GM19043 (cell line): ENCODE measurements around the gene PTGDS.

Source experiments
- ATAC-seq: cut with Tn5 transposase; IDR thresholded peaks from one replicate; pipeline ENCODE4 v1.9.1; 2021; ENCODE audit warnings: low read depth; ENCODE audit not compliant: unreplicated experiment

Gene PTGDS

GRCh38 chr9:137019891-137020683 is 42.8 kb downstream of the PTGDS start:
- ATAC-seq = no peak

- no peak for ATAC-seq
Measured at GRCh38 chr9:137020771-137021567, 43.7 kb downstream of the PTGDS start.

DNA sequence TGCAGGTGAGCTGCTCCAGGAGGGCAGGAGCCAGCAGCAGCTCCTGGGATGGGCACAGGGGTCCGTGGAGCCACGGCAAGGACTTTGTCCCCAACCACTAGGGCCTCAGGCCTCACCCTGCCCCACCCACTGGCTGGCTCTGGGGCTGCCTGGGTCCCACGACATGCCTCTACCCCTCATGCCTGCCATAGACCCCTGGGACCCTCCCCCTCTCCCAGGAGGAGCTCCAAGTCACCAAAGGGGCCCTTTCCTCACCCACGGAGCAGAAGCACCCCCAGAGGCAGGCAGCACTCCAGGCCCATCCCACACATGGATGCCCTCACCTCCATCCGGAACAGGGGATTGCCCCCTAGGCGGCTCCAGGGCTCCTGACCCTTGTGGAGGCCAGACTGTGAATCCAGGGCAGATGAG is 44.3 kb downstream of the PTGDS start:
- no peak for ATAC-seq

GRCh38 chr9:137021979-137022661 is 44.8 kb downstream of the PTGDS start:
- ATAC-seq = no peak

GRCh38 chr9:137022662-137023008 is 45.3 kb downstream of the PTGDS start:
- ATAC-seq = no peak

DNA sequence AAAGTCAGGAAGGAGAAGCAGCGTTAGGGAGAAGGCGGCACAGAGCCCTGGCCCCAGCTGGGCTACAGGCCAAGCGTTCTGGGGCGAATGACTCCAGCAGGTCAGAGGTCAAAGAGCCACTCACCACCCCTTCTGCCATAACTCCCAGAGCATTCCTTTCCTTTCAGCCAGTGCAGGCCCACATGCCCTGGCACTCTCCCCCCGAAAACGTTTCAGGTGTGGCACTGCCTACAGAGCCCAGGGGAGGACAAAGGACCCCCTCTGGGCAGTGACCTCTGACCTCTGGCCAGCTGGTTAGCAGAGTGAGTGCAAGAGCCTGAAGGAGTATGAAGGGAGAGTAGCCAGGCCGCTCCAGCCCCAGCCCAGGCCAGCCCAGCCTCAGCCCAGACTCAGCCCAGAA is 45.9 kb downstream of the PTGDS start:
- no peak for ATAC-seq

GRCh38 chr9:137023583-137023991 is 46.3 kb downstream of the PTGDS start:
- ATAC-seq = no peak

- no peak for ATAC-seq
Measured at GRCh38 chr9:137025517-137025966, 48.2 kb downstream of the PTGDS start.

DNA sequence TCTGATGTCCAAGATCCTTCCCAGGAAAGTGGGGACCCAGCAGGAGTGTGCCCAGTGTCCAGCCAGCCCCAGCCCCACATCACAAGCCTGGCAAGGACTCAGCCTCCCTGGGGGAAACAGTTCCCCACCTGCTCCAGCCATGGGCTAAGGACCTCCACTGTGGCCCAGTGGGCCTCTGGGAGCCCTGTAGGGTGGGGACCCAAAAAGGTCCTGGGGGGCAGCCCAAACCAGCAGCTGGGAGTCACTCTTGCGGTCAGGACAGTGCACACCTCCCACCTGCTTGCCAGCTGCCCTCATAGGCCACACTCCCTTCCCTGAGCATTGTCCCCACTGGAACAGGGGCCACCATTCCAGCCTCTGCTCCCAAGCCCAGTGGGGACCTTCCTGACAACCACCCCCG is 49.1 kb downstream of the PTGDS start:
- no peak for ATAC-seq

- ATAC-seq = no peak
Measured at GRCh38 chr9:137026828-137027227, 49.5 kb downstream of the PTGDS start.

DNA sequence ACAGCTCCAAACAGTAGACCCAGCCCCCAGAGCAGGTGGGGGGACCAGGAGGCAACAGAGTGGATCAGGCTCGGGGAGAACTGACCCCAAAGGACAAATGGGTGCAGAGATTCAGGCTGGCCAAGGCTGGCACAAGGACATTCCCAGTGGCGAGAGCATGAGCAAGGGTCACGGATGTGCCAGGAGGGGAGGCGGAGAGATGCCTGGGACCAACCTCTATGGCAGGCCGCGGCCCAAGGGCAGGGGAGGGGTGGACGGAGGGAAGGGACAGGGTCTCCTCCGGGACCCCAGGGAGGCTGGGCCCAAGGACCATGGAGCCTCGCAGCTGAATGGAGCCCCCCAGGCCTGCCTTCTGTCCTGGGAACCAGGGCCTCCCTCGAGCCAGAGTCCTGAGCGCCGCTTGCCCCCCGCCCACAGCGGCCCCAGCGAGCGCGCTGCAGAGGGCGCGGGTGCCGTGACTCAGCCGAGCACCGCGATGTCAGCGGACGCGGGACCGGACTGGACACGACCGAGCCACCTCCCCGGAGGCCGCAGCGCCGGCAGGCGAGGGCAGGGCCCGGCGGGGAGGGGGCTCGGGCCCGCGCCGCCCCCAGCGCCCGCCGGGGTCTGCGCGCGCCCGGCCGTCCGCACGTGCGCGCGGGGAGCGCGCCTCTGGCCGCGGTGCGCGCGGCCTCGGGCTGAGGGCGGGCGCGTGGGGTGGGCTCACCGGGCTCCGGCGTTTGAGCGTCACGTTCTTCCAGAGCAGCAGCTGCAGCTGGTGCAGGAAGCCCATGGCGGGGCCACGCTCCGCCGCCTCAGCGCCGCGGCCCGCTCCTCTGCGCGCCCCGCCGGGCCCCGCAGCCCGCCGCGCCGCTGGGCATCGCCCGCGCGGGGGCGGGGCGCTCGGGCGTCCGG is 50.3 kb downstream of the PTGDS start, which contains the start of gene ABCA2:
ABCA2 (minus strand) TSS at position 869 of the 894 bp plus-strand sequence; CDS start at position 772, 97 bp downstream.
- ATAC-seq = no peak

GRCh38 chr9:137028263-137029057 is 51.2 kb downstream of the PTGDS start:
- ATAC-seq = no peak

DNA sequence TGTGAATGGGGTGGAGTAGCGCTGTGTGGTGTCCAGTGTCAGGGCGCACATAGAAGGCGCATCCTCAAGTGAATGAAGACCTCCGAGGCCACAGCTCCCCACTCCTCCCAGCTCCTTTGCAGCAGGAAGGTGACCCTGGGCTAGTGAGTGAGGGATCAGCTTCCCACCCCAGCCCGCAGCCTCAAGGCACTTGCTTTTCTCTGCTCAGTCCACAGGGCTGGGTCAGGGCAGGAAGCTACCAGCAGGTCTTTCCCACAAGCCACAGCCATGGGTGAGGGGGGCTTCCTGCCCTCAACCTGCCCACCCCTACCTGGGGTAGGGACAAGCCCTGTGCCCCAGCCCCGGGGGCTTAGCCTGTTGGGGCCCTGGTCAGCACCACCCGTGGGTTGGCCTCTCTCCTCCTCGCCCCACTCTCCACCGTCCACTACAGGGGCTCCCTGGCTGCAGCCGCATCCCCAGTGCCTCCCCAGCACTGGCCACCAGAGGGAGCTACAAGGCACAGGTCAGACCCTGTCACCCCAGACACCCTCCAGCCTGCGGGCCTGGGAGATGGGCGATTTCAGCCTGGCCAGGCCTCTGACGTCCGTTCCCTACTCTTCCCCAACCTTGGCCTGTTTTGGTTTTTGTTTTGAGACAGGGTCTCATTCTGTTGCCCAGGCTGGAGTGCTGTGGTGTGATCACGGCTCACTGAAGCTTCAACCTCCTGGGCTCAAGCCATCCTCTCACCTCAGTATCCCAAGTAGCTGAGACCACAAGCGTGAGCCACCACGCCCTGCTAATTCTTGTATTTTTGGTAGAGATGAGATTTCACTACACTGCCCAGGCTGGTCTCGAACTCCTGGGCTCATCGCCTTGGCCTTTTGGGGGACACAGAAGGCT is 52.0 kb downstream of the PTGDS start:
- ATAC-seq = no peak

DNA sequence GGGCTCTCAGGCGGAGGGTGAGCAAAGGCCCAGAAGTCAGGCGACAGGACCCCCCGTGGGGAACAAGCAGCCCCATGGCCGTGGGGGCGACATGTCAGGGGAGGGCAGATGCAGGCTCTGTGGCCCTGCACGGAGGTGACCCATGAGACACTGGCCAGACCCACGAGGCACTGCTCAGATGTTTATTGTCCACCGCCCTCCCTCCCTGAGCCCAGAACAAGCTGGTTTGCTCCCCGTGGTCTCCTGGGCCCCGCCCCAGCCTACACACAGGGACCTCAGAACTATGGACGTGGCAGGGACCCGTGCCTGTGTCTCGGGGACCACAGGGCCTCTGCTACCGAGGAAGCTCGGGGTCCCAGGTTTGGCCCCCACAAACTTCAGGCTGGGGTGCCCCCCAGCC is 52.7 kb downstream of the PTGDS start:
- ATAC-seq = no peak

GRCh38 chr9:137030538-137031527 is 53.5 kb downstream of the PTGDS start:
- no peak for ATAC-seq
